GM21447 (cell line): ENCODE data around the gene ASTN2.

Source experiments
- ATAC-seq: cut with Tn5 transposase; IDR thresholded peaks from one replicate; pipeline ENCODE4 v1.9.1; 2021; ENCODE audit not compliant: unreplicated experiment

ASTN2 gene, protein sequence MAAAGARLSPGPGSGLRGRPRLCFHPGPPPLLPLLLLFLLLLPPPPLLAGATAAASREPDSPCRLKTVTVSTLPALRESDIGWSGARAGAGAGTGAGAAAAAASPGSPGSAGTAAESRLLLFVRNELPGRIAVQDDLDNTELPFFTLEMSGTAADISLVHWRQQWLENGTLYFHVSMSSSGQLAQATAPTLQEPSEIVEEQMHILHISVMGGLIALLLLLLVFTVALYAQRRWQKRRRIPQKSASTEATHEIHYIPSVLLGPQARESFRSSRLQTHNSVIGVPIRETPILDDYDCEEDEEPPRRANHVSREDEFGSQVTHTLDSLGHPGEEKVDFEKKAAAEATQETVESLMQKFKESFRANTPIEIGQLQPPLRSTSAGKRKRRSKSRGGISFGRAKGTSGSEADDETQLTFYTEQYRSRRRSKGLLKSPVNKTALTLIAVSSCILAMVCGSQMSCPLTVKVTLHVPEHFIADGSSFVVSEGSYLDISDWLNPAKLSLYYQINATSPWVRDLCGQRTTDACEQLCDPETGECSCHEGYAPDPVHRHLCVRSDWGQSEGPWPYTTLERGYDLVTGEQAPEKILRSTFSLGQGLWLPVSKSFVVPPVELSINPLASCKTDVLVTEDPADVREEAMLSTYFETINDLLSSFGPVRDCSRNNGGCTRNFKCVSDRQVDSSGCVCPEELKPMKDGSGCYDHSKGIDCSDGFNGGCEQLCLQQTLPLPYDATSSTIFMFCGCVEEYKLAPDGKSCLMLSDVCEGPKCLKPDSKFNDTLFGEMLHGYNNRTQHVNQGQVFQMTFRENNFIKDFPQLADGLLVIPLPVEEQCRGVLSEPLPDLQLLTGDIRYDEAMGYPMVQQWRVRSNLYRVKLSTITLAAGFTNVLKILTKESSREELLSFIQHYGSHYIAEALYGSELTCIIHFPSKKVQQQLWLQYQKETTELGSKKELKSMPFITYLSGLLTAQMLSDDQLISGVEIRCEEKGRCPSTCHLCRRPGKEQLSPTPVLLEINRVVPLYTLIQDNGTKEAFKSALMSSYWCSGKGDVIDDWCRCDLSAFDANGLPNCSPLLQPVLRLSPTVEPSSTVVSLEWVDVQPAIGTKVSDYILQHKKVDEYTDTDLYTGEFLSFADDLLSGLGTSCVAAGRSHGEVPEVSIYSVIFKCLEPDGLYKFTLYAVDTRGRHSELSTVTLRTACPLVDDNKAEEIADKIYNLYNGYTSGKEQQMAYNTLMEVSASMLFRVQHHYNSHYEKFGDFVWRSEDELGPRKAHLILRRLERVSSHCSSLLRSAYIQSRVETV (N-terminal part only)

DNA sequence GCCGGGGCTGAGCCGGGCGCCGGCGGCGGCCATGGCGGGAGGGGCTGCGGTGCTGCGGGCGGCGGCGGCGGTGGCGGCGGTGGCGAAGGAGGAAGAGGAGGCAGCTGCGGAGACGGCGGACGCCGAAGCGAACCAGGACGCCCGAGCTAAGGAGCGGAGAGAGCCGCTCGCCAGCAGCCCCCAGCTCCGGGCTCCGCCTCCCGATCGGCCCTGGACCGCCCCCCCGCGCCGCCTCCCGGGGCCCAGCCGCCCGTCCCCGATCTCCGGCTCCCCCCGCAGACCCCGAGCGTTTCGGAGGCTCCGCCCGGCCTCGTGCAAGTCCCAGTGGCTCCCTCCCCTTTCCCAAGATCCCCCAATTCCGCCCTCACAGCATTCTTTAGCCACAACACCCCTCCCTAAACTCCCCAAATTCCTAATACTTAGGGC lies at the start of gene ASTN2:
Gene ASTN2, minus strand, starts transcription at position 152 of the 426 bp plus-strand sequence. Its CDS starts 119 bp downstream, at position 33.
- ATAC-seq, result no peak

DNA sequence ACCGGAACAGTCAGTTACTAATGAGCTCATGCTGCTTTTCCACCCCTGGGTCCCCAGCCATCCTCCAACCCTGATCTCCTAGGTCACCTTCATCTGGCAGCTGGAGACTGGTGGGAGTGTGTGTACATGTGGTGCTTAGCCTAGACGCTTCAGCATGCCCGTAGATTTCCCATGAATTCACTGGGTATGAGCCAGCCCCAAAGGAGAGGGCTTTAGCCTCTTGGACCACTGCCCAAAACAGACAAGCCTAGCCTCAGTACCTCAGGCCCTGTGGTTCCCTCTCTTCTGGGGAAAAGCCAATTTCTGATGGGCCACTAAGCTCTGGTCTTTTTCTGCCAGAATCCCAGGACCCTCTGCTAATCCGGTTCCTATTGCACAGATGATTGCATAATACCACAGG lies 48.0 kb upstream of the ASTN2 start:
- ATAC-seq, result no peak

DNA sequence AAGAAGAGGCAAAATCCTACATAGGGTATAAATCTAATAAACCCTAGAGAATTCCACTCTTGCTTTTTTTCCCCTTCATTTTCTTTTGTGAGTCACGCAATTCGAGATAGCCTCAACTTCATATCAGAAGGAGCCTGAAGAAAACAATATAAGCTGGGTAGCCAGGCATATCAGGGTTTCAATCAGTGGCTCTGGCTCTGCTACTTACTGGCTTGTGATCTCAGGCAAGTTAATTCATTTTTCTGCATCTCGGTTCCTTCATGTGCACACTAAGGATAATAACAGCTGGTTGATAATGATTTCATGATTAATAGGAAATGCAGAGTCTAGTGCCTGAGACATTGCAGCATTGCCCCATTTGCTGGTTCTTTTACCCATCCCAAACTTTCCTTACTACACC lies 46.5 kb upstream of the ASTN2 start:
- no peak for ATAC-seq

DNA sequence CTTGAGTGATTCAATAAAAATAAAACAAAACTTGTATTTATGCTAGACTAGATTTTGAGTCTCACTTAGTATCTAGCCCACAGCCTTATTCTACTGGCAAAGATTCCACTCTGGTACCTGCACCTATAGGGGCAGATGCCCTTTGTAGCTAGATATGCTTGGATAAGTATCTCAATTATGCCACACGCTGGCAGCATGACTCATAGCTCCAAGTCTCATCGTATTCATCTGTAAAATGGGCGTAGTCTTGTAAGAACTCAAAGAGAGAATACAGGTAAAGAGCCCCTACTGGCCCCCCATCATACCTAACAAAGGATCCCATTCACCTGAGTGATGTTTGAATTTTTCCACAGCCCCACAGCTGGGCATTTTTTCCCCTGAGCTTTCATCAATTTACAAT lies 45.9 kb upstream of the ASTN2 start:
- no peak for ATAC-seq

DNA sequence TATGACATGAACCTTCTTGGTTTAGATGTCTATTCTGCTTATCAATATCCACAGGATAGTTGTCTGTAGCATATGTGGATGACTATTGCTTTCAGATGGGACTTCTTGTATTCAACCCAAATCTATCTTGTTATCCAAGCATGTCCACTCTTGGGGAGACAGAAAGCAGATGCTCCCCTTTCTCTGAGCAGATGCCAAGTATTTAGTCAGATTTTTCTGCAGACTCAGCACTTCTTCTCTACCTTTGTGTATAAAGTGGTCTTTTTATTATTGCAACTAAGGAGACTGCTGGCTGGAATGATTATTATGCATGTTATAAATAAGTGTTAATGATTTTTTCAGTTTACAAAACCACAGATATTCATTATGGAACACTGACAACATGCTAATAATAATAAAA lies 45.1 kb upstream of the ASTN2 start:
- ATAC-seq, result no peak

DNA sequence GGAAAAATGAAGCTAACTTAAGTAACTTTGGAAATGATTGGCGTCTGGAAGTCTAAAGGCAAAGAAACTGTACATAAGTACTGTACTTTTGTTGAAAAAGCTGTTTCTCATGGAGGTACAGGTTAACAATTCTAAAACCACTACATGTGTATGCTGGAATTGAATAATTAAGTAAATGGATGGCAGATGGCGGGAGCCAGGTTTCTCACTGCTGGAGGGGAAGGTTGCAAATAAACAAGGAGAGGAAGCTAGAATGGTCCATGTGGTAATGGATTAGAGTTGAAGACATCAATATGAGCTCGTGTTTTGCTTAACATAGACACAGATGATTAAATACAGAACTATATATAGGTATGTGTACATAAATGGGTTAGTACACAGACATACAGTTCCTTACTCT lies 43.2 kb upstream of the ASTN2 start:
- ATAC-seq, result no peak

DNA sequence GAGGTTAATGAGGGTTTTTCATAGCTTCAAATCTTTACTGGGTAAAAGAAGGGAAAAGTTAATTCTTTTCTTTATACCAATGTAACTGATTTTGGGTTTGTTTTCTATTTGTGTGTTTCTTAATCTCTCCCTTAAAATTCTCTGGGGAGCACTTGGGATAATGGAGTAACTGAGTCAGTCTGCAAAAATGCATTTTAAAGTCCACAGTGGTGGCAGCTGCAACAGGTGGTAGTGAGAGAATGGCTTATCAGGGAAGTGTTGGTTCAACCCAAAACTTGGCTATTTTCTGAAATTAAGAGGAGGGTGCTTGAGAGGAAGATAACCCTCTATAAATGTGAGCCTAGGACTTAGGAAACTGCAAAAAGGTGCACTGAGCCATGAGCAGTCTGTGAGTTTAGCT lies 39.9 kb upstream of the ASTN2 start:
- no peak for ATAC-seq

DNA sequence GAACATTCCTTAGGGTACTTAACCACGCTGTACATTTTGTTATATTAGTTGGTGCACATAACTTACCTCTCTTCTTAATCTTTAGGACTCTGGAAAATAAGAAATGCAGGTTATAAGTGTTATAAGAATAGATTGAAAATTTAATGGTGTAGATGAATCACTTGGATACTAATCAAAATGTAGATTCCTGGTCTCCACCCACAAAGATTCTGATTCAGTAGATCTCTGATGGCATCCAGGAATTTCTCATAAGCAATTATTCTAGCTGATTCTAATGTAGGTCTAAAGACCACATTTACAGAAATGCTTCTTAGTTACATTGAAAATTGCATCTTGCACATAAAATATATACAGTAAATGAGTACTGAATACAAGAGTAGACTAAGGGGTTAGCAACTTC lies 38.9 kb upstream of the ASTN2 start:
- ATAC-seq, result no peak

DNA sequence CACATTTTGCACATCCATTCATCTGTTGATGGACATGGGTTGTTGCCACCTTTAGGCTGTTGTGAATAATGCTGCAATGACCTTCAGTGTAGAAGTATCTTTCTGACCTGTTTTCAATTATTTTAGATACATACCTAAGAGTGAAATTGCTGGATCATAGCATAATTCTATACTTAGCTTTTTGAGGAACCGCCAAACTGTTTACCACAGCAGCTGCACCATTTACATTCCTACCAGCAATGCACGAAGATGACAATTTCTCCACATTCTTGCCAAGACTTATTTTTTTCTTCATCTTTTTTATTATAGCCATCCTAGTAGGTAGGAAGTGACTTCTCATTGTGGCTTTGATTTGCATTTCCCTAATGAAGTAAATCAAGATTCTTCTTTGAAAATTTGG lies 36.5 kb upstream of the ASTN2 start:
- no peak for ATAC-seq

DNA sequence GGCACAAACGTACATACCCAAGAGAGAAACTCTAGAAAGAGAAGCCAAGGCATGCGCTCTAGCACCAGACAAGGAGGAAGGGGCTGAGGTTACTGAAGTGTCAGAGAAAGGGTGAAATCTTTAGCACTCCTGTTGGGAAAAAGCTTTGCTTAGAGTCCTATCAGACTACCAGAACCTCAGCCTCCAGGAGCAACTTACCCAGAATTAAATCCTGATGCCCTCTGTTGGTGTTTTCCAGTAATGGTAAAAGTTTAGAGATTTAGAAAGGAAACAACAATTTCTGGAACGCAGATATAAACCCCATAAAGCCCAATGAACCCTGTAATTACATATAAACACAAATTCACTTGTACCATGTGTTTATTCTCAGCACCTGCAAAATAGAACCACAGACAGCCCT lies 33.2 kb upstream of the ASTN2 start:
- no peak for ATAC-seq

DNA sequence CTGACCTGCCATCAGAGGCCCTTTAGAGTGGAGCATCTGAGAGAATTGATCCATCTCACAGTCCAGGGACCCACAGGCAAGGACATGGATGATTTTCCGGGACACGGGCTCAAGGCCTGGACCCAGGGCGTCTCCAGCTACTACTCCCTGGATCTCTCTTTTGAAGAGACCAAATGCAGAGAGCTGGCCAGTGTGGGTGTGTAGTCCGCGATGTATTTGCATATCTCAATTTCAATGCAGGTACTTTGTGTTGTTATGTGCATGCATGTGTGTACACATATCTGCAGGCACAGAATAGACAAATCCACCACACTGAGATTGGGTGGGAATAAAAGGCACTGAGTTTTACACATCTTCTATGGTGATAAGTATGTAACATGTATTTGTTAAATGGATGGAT lies 30.8 kb upstream of the ASTN2 start:
- no peak for ATAC-seq

DNA sequence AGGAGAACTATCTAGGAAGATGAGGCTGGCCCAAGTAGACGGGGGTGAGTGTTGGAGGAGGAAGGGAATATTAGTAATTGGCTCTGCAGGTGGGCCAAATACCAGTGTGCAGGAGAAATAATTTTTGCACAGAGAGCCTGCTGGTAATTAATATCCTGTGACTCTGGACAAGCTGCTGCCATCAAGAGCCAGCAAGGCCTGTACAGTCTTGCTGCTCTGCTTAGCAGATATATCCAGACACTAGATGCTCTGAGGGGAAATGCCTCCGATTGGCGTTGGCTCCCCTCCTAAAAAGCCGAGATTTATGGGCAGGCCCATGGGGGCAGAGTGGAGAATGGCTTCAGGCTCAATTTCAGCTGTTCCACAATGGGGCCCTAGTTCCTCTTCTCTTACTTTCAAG lies 29.6 kb upstream of the ASTN2 start:
- ATAC-seq, result no peak

DNA sequence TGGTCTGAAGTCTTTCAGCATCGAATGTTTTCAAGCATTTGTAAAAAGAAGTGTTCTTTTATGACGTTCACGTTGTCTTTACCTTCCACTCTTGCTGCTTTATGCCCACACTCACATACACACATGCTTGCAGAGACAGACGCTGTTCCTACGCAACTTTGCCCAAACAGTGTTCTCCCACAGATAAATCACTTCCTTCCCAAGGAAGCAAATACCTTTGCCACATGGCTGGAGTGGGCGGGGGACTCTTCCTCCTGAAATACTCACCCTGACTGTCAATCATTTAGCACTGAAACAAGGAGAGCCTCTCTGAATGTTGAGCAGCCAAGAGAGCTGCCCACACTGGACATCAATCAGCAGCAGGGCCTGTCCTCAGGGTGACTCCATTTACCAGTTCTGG lies 22.4 kb upstream of the ASTN2 start:
- ATAC-seq, result no peak

DNA sequence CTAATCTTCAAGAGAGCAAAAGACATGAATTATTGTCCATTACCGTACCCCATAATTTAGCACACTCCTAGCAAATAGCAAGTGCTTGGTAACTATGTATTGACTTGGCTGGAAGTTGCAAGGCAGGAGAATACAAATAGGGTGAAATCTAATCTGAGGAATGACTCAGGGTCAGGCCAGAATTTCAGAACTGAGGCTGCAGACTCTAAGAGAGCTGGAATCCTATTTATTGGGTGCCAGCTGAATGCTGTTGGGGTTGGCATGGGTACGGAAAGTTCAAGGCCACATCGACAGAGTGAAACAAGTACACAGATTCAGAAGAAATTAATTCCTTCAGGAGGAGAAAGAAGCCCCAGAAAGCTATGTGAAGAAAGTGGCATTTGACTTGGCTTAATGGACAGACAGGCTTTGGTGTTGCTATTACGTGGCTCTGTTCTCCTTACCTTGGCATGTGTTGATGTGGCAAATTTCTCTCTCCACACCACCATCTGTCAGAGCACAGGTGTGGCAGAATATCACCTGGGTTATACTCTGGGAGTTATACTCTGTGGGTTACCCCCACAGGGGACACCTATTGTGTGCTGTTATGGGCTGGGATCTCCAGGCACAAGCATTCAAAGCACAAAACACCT lies 20.9 kb upstream of the ASTN2 start:
- no peak for ATAC-seq

DNA sequence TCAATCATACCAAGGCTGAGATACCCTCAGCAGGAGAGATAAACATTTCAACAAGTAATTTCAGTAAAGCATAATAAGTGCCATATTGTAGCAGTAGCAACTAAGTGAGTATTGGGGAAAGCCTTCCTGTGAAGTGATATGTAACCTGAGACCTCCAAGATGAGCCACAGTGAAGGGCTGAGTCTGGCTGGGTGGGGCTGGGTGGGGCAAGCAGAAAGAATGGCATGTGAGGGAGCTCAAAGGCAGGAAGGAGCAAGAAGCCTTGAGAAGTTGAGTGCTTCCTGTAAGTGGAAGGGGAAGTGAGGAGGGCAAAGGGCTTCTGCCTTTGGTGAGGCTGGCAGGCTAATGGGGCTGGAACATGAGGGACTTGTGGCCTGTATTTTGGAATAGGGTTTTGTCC lies 19.7 kb upstream of the ASTN2 start:
- no peak for ATAC-seq

DNA sequence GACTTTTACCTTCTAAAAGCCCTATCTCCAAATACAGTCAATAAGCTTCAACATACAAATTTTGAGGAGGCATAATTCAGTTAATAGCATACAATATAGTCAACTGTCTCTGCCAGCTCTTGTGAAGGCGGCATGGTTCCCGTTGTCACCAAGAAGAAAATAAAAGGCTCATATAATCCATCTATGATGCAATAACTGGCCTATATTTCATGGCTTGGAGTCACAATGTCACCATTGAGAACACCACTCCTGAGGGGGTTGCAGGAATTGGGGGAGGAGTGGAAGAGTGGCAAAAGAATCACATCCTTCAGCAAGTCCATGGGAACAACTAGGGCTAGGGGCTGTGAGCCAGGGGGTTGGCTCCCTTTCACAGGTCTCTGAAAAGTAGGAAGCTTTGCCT lies 16.0 kb upstream of the ASTN2 start:
- ATAC-seq, result no peak

DNA sequence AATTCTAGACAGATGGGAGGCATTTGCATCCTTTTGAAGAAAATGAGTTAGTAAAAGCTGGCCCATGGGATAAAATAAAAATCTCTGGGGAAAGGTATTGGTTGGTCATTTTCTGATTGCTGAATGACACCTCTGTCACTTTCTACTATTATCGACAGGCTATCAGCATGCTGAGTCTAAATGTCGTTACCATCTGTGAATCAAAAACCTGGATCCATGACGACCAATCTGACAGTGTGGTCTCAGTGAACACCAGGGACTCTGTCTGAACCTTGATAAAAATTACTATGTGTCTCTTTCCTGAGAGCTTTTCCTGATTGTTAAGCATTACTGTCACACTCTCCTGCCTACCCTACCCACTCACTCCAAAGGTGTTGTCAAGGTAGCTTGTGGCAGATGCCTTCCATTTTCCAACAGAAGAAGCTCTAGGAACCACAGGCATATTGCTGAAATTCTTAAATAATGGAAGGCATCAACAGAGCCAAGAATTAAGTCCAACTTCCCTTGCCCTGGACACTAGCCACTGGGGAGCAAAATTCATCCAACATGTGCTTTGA lies 12.6 kb upstream of the ASTN2 start:
- no peak for ATAC-seq

DNA sequence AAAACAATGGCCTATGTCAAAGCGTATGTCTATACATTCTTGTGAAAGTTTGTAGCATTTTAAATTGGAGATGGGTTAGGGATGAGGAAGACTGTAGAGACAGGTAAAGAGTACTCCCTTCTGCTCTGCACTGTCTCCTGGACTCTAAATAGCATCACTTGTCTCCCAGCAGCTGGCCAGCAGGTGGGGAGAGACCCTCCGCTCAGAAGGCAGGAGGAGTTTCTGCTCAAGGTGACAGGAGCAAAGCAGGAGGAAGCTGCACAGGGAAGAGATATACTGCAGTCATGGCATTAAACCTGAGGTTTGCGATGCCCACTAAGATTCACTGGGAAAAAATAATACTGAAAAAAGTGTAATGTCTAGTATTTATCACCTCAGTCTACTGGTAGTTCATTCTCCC lies 10.7 kb upstream of the ASTN2 start:
- no peak for ATAC-seq

DNA sequence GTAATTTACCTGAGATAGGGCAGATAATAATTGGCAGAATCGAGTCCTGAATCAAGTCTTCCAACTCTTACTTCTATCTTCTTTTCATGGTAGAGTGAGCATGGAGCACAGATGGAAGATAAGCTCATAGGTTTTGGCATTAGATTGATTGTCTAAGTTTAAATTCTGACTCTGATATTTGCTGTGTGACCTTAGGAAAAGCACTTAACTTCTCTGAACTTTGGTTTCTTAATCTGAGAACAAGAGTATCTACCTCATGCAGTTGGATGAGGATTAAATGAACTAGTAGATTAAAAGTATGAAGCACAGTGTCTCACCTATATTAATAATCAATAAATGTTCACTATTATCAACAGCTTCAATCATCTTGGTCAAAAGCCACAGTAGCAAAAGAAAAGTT lies 9.4 kb upstream of the ASTN2 start:
- ATAC-seq, result no peak

DNA sequence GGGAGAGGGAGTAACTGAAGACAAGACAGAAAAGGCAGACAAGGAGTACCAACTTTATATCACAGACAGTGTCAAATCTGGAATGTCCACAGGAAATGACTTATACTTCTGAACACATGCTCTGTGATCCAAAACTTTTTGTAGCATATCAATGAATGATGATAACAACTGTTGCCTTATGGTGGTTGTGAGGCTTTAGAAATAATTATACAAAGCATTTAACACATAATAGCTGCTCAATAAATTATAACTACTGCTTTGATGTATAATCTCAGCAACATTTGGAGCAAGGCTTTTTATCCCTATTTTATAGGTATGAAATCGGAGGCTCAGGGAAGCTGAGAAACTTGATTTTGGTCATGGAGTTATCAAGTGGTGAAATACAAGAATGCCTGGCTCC lies 3.3 kb upstream of the ASTN2 start:
- no peak for ATAC-seq

DNA sequence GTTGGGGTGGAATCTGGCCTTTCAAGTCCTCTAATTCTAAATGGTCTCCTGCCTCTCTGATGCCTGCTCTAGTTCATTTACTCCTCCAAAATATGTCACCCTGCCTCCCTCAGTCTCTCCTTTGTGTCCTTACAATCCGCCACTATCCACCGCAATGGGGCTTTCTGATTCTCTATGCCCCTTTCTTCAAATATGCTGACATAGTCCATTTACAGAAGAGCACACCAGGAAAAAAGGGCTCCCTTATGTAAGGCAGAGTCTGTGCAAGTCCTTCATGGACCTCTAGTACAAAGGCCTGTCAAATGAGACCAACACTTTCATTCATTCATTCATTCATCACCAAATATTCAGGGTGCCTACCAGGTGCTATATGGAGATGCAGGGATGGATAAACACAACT lies 2.0 kb upstream of the ASTN2 start:
- no peak for ATAC-seq
